HEK293 (cell line): ENCODE measurements around the gene SUPT3H.
"Not testable (repeated sequence)": the region's sequence is repeated elsewhere in the genome, so short reads cannot be mapped to it uniquely, and the experiment has no call there.

ENCODE experiments used
- CTCF ChIA-PET: fragments of 350-600 bp; formaldehyde crosslinking; extraction: SDS; loops from one replicate; lab custom pipeline; 2021; ENCODE audit warnings: antibody characterized with exemption; lab: Yijun Ruan, JAX
- POLR2A ChIA-PET: fragments of 300-600 bp; formaldehyde crosslinking; extraction: SDS; loops from one replicate; lab custom pipeline; 2020; ENCODE audit warnings: antibody characterized with exemption, inconsistent platforms; lab: Yijun Ruan, JAX
- H3K27ac ChIP-seq: fragments of 200-500 bp; sonication (Bioruptor generic); 2 replicates; pipeline ENCODE4 v1.5.1; 2014; ENCODE audit warnings: low read depth, low read length, control low read depth, inconsistent platforms; ENCODE audit errors: extremely low read depth
- H3K36me3 ChIP-seq, 2 experiments: fragments of 200-500 bp in 1 of 2; sonication (Bioruptor generic) in 1 of 2; 1 replicate in 1 of 2; 2 replicates in 1 of 2; pipeline ENCODE4 v1.5.1; 2014 to 2017; ENCODE audit warnings: inconsistent platforms in 2 of 2, low read length in 2 of 2; ENCODE audit not compliant: control insufficient read depth in 2 of 2, insufficient read depth in 1 of 2
- H3K4me1 ChIP-seq: fragments of 200-500 bp; sonication (Bioruptor generic); 2 replicates; pipeline ENCODE4 v1.5.1; 2014; ENCODE audit warnings: mild to moderate bottlenecking, low read length, inconsistent platforms; ENCODE audit not compliant: control insufficient read depth, insufficient read depth
- H3K4me3 ChIP-seq: 2 replicates; pipeline ENCODE4 v1.5.1; 2011; ENCODE audit warnings: low read depth, mild to moderate bottlenecking, control low read depth, low read length, moderate library complexity
- H3K9me3 ChIP-seq: fragments of 200-500 bp; sonication (Bioruptor generic); 2 replicates; pipeline ENCODE4 v1.5.1; 2014; ENCODE audit warnings: low read depth, low read length, inconsistent platforms; ENCODE audit not compliant: control insufficient read depth, insufficient read depth
- GLI4 ChIP-seq: fragments of 450-650 bp; formaldehyde crosslinking; IDR thresholded peaks from 2 replicates; pipeline ENCODE4 v1.5.1; 2016; ENCODE audit warnings: missing biosample characterization, missing genetic modification characterization
- HOXA7 ChIP-seq: sonication (generic); formaldehyde crosslinking; IDR thresholded peaks from 2 replicates; pipeline ENCODE4 v1.8.1; 2022; ENCODE audit warnings: missing genetic modification reagents, borderline replicate concordance
- OVOL3 ChIP-seq: fragments of 450-650 bp; formaldehyde crosslinking; IDR thresholded peaks from 2 replicates; pipeline ENCODE4 v1.5.1; 2016; ENCODE audit warnings: missing biosample characterization, missing genetic modification characterization
- SP3 ChIP-seq: fragments of 450-650 bp; formaldehyde crosslinking; IDR thresholded peaks from 2 replicates; pipeline ENCODE4 v1.5.1; 2016; ENCODE audit warnings: missing biosample characterization, missing genetic modification characterization
- ZBTB10 ChIP-seq: fragments of 450-650 bp; formaldehyde crosslinking; IDR thresholded peaks from 2 replicates; pipeline ENCODE4 v1.5.1; 2016; ENCODE audit warnings: missing biosample characterization, missing genetic modification characterization
- ZEB2 ChIP-seq: fragments of 450-650 bp; formaldehyde crosslinking; IDR thresholded peaks from 2 replicates; pipeline ENCODE4 v1.5.1; 2016; ENCODE audit warnings: missing biosample characterization, missing genetic modification characterization
- ZFHX2 ChIP-seq: fragments of 450-650 bp; formaldehyde crosslinking; conservative IDR thresholded peaks from 2 replicates; pipeline ENCODE4 v1.5.1; 2016; ENCODE audit warnings: missing biosample characterization, missing genetic modification characterization
- ZFP3 ChIP-seq: fragments of 450-650 bp; formaldehyde crosslinking; IDR thresholded peaks from 2 replicates; pipeline ENCODE4 v1.5.1; 2016; ENCODE audit warnings: low read depth, missing biosample characterization, missing genetic modification characterization
- ZNF121 ChIP-seq: fragments of 450-650 bp; formaldehyde crosslinking; IDR thresholded peaks from 2 replicates; pipeline ENCODE4 v1.5.1; 2016; ENCODE audit warnings: missing biosample characterization, missing genetic modification characterization
- ZNF148 ChIP-seq: fragments of 450-650 bp; formaldehyde crosslinking; IDR thresholded peaks from 2 replicates; pipeline ENCODE4 v1.5.0; 2017; ENCODE audit warnings: missing biosample characterization, missing genetic modification characterization, borderline replicate concordance
- ZNF169 ChIP-seq: fragments of 450-650 bp; formaldehyde crosslinking; IDR thresholded peaks from 2 replicates; pipeline ENCODE4 v1.5.1; 2016; ENCODE audit warnings: missing biosample characterization, missing genetic modification characterization
- ZNF174 ChIP-seq: fragments of 450-650 bp; formaldehyde crosslinking; IDR thresholded peaks from 2 replicates; pipeline ENCODE4 v1.5.0; 2017; ENCODE audit warnings: missing biosample characterization, mild to moderate bottlenecking, missing genetic modification characterization
- ZNF202 ChIP-seq: fragments of 450-650 bp; formaldehyde crosslinking; IDR thresholded peaks from 2 replicates; pipeline ENCODE4 v1.5.1; 2016; ENCODE audit warnings: missing biosample characterization, missing genetic modification characterization, borderline replicate concordance
- ZNF239 ChIP-seq: fragments of 450-650 bp; formaldehyde crosslinking; IDR thresholded peaks from 2 replicates; pipeline ENCODE4 v1.5.1; 2016; ENCODE audit warnings: missing biosample characterization, missing genetic modification characterization
- ZNF26 ChIP-seq: fragments of 450-650 bp; formaldehyde crosslinking; IDR thresholded peaks from 2 replicates; pipeline ENCODE4 v1.5.1; 2016; ENCODE audit warnings: missing biosample characterization, missing genetic modification characterization
- ZNF292 ChIP-seq: fragments of 450-650 bp; formaldehyde crosslinking; IDR thresholded peaks from 2 replicates; pipeline ENCODE4 v1.5.1; 2016; ENCODE audit warnings: low read depth, missing biosample characterization, missing genetic modification characterization, borderline replicate concordance
- ZNF311 ChIP-seq: fragments of 450-650 bp; formaldehyde crosslinking; IDR thresholded peaks from 2 replicates; pipeline ENCODE4 v1.5.1; 2017; ENCODE audit warnings: missing biosample characterization, missing genetic modification characterization, borderline replicate concordance
- ZNF37A ChIP-seq: fragments of 450-650 bp; IDR thresholded peaks from 2 replicates; pipeline ENCODE4 v1.5.1; 2018; ENCODE audit warnings: missing biosample characterization, missing genetic modification characterization
- ZNF549 ChIP-seq: fragments of 450-650 bp; IDR thresholded peaks from 2 replicates; pipeline ENCODE4 v1.5.1; 2018; ENCODE audit warnings: missing biosample characterization, missing genetic modification characterization, mild to moderate bottlenecking, inconsistent platforms, moderate library complexity
- ZNF555 ChIP-seq: fragments of 450-650 bp; formaldehyde crosslinking; conservative IDR thresholded peaks from 2 replicates; pipeline ENCODE4 v1.5.1; 2017; ENCODE audit warnings: missing biosample characterization, mild to moderate bottlenecking, missing genetic modification characterization, inconsistent platforms
- ZNF560 ChIP-seq: fragments of 450-650 bp; formaldehyde crosslinking; IDR thresholded peaks from 2 replicates; pipeline ENCODE4 v1.5.1; 2017; ENCODE audit warnings: missing biosample characterization, missing genetic modification characterization, borderline replicate concordance
- ZNF561 ChIP-seq: fragments of 450-650 bp; IDR thresholded peaks from 2 replicates; pipeline ENCODE4 v1.5.1; 2018; ENCODE audit warnings: missing biosample characterization, missing genetic modification characterization, borderline replicate concordance
- ZNF658 ChIP-seq: fragments of 450-650 bp; formaldehyde crosslinking; IDR thresholded peaks from 2 replicates; pipeline ENCODE4; 2016; ENCODE audit warnings: missing biosample characterization, missing genetic modification characterization
- ZNF777 ChIP-seq: fragments of 450-650 bp; formaldehyde crosslinking; IDR thresholded peaks from 2 replicates; pipeline ENCODE4 v1.5.1; 2017; ENCODE audit warnings: missing biosample characterization, missing genetic modification characterization, borderline replicate concordance
- ZNF785 ChIP-seq: fragments of 450-650 bp; formaldehyde crosslinking; IDR thresholded peaks from 2 replicates; pipeline ENCODE4 v1.5.1; 2016; ENCODE audit warnings: missing biosample characterization, missing genetic modification characterization
- ZNF792 ChIP-seq: fragments of 450-650 bp; formaldehyde crosslinking; IDR thresholded peaks from 2 replicates; pipeline ENCODE4 v1.5.1; 2016; ENCODE audit warnings: missing biosample characterization, missing genetic modification characterization
- ZNF830 ChIP-seq: fragments of 450-650 bp; IDR thresholded peaks from 2 replicates; pipeline ENCODE4 v1.5.0; 2018; ENCODE audit warnings: missing biosample characterization, missing genetic modification characterization, low read depth, mild to moderate bottlenecking, moderate library complexity
- ZNF837 ChIP-seq: fragments of 450-650 bp; formaldehyde crosslinking; IDR thresholded peaks from 2 replicates; pipeline ENCODE4 v1.5.1; 2016; ENCODE audit warnings: missing biosample characterization, missing genetic modification characterization
- ZNF843 ChIP-seq: fragments of 450-650 bp; formaldehyde crosslinking; IDR thresholded peaks from 2 replicates; pipeline ENCODE4 v1.5.1; 2016; ENCODE audit warnings: missing biosample characterization, missing genetic modification characterization
- ZXDB ChIP-seq: fragments of 450-650 bp; formaldehyde crosslinking; IDR thresholded peaks from 2 replicates; pipeline ENCODE4 v1.5.1; 2016; ENCODE audit warnings: missing biosample characterization, missing genetic modification characterization

Gene SUPT3H

GRCh38 chr6:45044086-45044485 lies 333.6 kb downstream of the SUPT3H start:
- peaks cover 4% of the 10 kb centered on the region; the same call in 1 of the 2 replicates for H3K4me1 ChIP-seq
- H3K9me3 ChIP-seq, result no peaks in the 10 kb centered on the region
- no peak for TF ChIP-seq ZNF658 (tag by site-specific recombination)
- TF ChIP-seq ZXDB, result no peak
- no peak for TF ChIP-seq ZNF843 (tag by site-specific recombination)
- no peak for TF ChIP-seq ZNF174 (tag by site-specific recombination)
- no peak for TF ChIP-seq ZNF785 (tag by site-specific recombination)
- no peak for TF ChIP-seq ZNF830 (tag by site-specific recombination)
- no peak for TF ChIP-seq ZNF121
- TF ChIP-seq OVOL3, result no peak
- TF ChIP-seq HOXA7 (CRISPR knock-in tag), result no peak
- no peak for TF ChIP-seq ZNF202
- TF ChIP-seq ZNF37A, result no peak
- no peak for TF ChIP-seq ZBTB10 (tag by site-specific recombination)
- no peak for TF ChIP-seq ZNF792
- no peak for TF ChIP-seq ZNF560 (tag by site-specific recombination)
- no peak for TF ChIP-seq ZNF561
- no peak for TF ChIP-seq ZFHX2 (tag by site-specific recombination)
- TF ChIP-seq SP3 (tag by site-specific recombination), result no peak
- TF ChIP-seq ZNF837 (tag by site-specific recombination), result no peak
- TF ChIP-seq GLI4 (tag by site-specific recombination), result no peak
- no peak for TF ChIP-seq ZNF239
- TF ChIP-seq, all 188 proteins: peak for 0
- ChIA-PET POLR2A (no interaction called here), CTCF (interaction anchor here (1.0 to 1.2 kb wide), 3 partner anchors 8 to 671 kb away, joined by 3 to 4 read pairs (median 3); no protein-coding TSS in a partner anchor)
- Histone ChIP-seq H3K4me3 (no peak overlapping the region), H3K36me3 (no peaks in the 10 kb centered on the region), H3K27ac (no peak overlapping the region)

- H3K4me3 ChIP-seq, H3K27ac ChIP-seq, H3K9me3 ChIP-seq, POLR2A ChIA-PET, H3K36me3 ChIP-seq, CTCF ChIA-PET, H3K4me1 ChIP-seq: not testable (repeated sequence)
Observed at GRCh38 chr6:45042673-45043072, 335.1 kb downstream of the SUPT3H start.

GRCh38 chr6:45038226-45038625 lies 339.5 kb downstream of the SUPT3H start:
- no peaks in the 10 kb centered on the region for H3K36me3 ChIP-seq
- ChIA-PET POLR2A (no interaction called here), CTCF (interaction anchor here (0.5 kb wide), 1 partner anchor 496 kb away, joined by 3 read pairs; no protein-coding TSS in a partner anchor)
- no peak overlapping the region for H3K4me3 ChIP-seq
- H3K27ac ChIP-seq, result no peak overlapping the region
- no peaks in the 10 kb centered on the region for H3K4me1 ChIP-seq
- H3K9me3 ChIP-seq, result no peaks in the 10 kb centered on the region
- TF ChIP-seq ZNF26 (tag by site-specific recombination) (no peak), ZFP3 (tag by site-specific recombination) (no peak), ZNF148 (tag by site-specific recombination) (no peak), ZNF555 (tag by site-specific recombination) (no peak), ZNF169 (tag by site-specific recombination) (no peak), ZNF311 (tag by site-specific recombination) (no peak), ZEB2 (tag by site-specific recombination) (no peak), ZNF292 (tag by site-specific recombination) (no peak), ZNF549 (tag by site-specific recombination) (no peak), ZNF777 (tag by site-specific recombination) (no peak)
